ENCODE results near the gene CACNA1A.
"Not testable (repeated sequence)": the region's sequence is repeated elsewhere in the genome, so short reads cannot be mapped to it uniquely, and the experiment has no call there.

Gene CACNA1A

DNA sequence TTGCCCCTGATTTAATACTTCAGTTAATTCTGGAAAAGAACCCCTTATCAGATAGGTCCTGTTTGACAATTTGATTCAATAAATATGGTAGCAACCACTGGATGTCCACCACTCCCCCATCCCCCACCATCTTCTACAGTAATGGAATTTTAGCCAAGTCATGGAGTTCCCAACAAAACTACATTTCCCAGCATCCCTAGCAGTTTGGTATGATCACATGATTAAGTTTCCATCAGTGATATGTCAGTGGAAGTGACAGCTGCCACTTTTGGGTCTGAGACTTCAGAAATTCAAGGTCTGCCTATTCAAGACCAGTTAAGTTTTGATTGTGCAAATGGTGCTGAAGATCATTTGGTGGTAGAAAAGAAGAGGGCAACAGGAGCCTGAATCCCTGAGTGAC lies 85.5 kb downstream of the CACNA1A start:
- no peak for DNase-seq

DNA sequence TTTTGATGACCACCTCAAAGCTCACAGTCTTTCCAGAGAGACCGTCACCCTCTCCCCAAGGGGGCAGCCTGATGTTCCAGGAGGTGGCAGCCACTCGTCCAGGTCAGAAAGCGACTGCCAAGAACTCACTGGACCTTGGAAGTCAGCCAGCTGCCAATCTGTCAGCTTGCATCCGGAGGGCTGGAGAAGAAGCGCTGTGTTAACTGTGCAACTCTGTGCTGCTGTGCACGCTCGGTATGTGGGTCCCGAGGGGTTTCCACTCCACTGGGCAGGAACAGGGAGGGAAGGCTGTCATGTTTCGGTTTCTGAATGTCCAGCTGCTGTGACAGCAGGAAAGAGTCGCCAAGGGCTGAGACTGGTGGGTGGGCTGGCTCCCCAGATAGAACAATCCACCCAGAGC lies 89.2 kb downstream of the CACNA1A start:
- DNase-seq: no peak

DNA sequence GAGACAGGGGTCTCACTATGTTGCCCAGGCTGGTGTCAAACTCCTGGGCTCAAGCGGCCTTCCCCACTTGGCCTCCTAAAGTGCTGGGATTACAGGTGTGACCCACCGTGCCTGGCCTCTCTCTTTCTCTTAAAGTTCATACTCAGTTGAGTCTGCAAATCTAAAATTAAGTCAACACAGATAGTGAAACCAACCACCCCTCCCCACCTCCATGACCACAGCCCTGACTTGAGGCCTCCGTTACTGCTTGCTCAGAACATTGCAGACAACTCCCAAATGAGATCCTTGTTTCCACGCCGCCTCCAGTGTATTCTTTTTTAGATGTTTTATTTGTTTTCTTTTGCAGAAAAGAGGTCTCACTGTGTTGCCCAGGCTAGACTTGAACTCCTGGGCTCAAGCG lies 94.4 kb downstream of the CACNA1A start:
- no peak for DNase-seq

DNA sequence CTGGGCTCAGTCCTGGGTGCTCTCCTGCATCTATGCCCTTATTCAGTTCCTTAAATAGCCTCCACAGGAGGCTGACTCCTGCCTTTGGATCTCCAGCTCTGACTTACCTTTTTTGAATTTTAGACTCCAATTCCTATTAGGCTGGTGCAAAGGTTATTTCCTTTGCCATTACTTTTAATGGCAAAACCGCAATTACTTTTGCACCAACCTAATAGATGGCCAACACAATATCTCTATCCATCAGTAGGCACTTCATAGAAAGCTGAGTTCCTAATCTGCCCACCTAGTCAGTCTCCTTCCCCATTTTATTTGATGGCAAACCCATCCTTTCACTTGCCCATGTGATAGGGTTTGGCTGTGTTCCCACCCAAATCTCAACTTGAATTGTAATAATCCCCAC lies 95.3 kb downstream of the CACNA1A start:
- no peak for DNase-seq

DNA sequence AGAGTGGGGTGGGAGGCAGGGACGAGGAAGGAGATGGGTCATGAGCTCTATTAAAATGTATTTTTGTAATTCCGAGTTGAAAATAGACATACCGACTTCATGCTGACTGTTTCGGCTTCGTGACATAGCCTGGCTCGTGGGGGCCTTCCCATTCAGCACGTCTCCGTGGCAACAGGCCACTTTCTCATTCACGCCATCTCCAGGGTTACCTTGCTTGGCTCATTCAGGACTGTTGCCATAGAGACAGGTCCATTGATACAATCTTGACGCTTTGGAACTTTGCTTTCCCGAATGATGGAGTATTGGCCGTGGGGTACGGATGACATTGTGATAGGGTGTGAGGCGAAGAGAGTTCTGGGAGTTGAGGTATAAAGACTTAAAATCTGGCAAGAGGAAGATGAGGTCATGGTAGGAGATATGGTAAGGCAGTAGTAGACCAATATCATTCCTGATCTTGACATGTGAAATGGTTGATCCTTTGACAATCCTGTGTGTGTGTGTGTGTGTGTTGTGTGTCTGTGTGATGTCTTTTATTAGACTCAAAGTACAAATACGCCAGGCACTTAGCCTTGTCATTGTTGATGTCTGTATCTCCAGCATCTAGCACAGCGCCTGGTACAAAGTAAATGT lies 97.3 kb downstream of the CACNA1A start:
- DNase-seq: no peak

DNA sequence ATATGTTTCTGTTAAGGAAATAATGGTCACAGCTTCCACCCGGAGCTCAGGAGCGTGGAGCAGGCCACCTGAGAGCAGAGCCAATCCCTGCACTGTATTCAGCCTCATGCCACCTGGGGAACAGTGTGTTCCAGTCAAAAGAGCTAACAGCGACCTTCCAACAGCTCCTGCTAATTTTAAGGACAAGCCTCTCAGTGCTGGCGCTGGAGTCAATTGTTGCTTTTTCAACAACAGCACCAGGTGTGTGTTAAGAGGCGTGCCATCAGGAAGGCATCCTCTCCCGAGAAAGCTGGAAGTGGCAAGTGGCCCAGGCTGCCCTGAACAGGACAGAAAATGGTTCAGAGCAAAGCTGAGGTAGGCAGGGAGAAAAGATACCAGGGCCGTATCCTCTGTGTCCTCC lies 102.0 kb downstream of the CACNA1A start:
- DNase-seq: no peak

DNA sequence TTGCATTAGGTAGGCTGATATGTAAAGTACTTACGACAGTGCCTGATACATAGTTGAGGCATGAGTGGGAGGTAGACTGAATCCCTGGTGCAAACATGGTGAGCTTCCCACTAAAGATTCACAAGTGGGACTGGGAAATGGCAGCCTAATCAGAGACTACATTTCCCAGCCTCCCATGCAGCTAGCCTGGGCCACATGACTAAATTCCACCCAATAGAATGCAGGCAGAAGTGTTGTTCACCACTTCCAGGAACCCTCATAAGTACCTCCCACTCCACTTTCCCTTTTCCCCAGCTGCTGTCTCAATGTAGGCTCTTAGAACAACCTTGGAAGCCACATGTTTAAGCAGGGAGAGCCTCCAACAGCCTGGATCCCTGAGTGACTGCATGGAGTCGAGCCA lies 104.9 kb downstream of the CACNA1A start:
- DNase-seq: no peak

DNA sequence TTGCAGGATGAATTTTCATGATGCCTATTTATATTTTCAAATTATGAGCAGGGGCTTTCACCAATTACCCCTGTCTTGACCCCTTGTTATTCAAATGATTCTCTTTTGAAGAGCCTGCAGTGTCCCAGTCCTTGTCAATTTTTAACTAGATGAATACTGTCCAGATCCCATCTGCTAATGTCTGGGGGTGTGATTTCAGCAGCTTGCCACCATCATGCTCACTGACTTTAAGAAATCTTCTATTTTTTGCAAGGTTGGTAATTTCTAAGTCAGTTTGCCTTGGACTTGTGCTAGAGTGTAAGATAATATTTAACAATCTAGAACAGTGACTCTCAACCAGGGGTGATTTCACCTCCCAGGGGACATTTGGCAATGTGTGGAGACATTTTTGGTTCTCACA lies 106.0 kb downstream of the CACNA1A start:
- DNase-seq: no peak

DNA sequence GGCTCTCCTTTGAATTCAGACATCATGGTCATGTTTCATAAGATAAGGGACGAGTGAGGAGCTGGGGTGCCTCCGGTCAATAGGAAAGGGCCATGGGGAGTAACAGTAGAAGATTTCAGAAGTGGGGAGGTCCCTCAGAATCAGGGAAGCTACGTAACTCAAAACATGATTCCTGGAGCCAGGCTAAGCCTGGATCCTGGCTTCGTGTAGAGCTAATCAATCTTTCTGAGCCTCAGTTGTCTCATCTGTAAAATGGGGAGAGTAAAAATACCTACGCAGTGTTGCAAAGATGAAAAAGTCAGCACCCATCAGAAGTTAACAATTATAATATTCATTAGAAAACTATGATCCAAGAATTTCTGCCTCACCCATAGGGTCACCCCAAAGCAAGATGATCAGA lies 106.5 kb downstream of the CACNA1A start:
- no peak for DNase-seq

DNA sequence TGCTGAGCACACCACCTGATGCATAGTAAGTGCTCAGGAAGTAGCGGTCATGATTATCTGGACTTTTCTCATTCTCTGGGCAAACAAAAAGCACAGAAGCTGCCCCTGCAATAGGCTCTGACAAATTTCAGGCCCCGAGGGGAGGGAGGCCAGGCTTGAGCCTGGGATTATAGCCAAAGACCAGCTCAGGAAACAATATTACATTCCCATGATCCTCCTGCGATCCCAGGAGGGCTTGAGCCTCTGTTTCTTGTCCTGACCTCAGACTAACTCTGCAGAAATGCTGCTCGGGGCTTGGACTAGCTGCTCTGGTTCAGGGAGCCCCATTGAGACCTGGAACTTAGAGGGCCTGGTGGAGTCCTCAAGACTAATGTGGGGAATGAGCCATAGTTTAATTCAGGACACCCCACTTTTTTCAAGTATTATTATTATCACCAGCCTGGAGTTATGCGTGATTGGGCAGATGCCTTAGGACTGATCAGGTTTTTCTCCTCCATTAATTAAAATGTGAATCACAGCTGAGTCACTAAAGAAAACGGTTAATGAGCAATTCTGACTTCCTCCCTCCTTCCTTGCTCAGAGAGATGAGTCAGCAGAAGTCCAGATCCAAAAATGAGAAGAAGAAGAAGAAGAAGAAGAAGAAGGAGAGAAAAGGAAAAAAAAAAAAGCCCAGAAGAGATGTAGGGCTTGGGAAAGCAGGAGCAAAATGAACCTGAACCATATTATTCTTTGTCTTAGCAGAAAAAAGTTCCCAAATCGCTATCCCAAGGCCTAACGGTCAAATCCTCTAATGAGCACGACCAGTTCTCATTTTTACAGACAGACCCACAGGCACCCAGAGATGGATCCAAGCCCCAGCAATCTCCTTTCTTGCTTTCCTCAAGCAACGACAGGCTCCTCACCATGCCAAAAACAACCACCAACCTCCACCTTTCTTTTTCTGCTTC lies 107.2 kb downstream of the CACNA1A start:
- no peak for DNase-seq

DNA sequence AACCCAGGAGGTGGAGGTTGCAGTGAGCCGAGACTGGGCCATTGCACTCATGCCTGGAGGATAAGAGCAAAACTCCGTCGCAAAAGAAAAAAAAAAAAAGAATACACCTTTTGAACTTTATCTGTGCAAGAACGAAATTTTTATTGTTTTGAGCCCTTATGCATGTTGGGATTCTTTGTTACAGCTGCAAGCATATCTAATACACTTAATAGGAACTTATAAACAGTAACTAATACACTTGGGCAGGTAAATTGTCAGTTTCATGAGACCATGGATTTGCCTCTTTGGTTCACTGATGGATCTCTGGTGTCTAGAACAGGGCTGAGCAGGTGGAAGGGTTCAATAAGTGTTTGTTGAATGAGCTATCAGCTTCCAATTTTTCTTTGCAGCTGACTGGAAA lies 108.1 kb downstream of the CACNA1A start:
- DNase-seq: no peak

DNA sequence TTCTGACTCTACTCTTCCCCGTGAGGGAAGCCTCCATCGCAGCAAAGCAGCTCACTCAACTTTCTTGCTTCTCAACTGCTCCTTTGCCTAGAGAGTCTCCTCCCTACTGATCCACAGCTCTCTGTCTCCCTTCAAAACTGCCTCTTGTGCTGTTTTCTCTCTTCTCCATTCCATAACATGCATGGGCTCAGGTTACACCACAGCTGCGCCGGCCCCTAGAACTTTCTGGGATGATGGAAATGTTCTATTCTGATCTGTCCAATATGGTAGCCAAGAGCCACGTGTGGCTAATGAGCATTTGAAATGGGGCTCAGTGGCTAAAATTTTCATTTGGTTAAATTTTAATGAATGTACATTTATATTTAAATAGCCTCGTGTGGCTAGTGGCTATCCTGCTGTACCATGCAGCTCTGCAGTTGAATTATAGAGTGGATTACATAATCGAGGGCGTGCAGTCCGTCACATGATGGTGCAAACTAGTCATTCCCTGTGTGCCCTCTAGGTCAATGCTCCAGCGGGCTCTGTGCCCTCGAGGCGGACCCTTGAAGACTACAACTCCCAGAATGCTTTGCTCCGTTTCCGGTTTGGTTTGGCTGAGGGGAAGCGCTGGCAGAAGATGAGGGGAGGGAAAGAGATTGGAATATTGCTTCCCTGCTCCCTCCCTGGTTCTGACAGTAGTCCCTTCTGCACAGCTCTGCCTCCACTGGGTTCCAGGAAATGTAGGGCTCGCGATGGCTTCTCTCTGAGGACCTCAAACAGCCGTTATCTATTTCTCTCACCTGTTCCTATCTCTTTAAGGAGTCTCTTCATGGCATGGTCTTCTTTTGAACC lies 109.8 kb downstream of the CACNA1A start:
- no peak for DNase-seq

DNA sequence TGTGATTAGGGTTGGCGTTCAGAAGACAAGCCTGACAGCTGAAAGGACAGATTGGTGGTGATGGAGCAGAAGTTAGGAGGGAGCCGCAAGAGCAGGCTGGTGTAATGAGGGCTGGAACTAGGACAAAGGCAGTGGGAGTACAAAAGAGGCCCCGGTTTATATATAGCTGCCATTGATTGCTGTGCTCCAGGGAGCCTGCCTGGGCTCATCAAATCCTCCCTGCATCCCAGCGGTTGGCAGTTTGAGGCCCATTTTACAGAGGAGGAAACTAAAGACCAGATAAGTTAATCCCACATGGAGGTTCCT lies 123.7 kb downstream of the CACNA1A start:
- DNase-seq: no peak

DNA sequence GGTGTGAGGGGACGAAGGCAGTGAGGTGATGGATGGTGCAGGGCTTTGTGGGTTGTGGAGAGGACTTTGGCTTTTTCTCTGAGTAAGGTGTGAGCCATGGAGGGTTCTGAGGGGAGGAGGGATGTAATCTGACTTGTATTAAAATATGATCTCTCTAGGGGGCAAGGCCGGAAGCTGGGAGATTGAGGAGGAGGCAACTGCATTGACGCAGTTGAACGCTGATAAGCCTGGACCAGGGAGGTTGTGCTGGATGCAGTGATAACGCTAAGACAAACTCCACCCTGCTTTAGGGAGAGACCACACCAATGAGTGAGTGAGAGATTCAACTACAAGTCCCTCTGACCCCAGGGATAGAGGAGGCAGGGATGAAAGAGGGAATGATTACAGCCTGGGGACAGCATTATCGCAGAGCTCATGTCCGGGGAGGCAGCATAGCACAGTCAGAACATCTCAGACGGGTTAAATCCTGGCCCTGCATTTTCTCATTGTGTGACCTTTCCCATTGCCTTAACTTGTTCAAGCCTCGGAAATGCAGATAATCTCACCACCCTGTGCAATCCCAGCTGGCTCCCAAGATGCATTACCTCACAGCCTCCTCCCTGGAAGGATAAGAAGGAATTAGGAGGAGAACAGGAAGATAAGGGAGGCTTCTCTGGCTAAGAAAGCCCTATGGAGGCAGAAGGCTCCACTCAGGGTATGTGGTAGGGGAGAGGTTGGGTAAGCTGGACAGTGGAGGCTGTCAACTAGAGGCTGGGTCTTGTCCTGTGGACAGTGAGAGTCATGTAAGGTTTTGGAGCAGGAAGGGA lies 124.2 kb downstream of the CACNA1A start:
- DNase-seq: no peak

DNA sequence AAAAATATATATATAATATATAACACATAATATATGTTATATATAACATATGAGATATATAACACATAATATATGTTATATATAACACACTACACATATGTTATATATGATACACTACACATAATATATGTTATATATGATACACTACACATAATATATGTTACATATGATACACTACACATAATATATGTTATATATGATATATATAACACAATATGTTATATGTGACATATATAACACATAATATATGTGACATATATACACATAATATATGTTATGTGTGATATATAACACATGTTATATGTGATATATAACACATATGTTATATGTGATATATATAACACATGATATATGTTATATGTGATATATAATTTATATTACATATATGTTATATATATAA lies 129.7 kb downstream of the CACNA1A start:
- DNase-seq: no peak

DNA sequence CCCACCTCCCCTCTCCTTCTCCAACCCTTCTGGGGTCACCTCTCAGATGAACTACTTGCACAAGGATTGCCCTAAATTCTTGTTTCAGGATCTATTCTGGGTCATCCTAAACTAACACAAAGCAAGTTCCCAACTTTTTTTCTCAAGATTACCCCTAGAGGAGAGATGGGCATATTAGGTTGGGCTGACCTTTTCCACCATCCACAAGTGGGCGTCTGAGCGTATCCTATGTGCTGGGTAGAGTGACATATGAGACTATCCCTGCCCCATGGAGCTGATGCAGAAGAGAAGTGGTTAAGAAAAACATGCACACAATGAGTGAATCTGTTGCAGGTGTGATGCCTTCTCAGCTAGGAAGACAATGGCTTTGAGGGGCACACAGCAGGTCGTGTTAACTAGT lies 132.7 kb downstream of the CACNA1A start:
- no peak for DNase-seq

DNA sequence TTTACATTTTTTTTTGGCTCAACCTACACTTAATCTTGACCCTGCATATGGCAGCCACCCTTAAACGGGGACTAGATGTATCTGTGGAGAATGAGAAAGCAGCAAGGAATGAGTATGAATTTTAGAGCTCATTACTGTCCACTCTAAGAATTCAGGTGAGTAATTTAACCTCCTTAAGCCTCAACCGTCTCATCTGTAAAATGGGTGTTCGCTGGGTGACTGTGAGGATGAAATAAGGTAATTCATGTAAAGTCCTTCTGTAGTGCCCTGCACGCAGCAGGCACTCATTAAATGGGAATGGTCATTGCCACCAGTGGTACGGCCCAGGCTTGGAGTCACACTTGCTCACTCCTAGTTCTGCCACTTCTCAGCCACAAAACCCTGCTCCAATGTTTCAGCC lies 135.3 kb downstream of the CACNA1A start:
- DNase-seq: no peak

DNA sequence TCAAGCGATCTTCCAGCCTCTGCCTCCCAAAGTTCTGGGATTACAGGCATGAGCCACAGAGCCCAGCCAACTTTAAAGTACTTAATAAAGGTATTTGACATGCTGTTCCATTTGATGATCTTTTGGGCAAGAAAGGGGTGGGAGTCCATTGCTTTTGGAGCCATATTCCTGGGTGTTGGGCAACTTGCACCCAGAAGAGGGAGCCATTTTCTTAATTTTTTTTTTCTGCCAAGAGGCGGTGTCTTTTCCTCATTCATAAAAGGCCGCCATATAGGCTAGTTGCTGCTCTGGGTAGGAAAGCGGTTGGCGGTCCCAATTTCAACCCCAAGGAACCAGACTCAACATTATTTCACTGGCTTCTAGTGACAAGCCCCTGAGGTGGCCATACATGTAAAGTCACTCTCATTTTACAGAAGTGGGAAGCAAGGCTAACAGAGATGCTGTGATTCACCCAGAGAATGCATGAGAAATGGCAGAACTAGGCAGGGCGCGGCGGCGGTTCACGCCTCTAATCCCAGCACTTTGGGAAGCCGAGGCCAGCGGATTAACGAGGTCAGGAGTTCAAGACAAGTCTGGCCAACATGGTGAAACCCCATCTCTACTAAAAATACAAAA lies 139.6 kb downstream of the CACNA1A start:
- no peak for DNase-seq

DNA sequence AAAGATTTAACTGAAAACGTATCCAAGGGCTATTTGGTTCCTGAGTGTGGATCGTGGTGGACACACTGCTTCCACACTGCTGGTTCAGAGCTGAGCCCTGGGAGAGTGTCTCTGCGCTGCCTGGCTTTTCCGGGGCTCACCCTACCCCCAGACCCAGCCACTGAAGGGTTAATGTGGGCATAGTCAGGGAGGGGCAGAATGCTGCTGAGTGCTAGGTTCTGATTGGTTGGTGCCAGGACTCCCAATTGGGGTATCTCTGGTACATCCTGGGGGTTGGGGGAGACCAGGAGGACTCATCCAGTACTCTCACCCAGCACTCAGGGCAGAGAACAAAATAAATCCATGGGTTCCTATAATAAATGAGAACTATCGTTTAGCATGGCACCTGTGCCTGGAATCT lies 142.3 kb downstream of the CACNA1A start:
- no peak for DNase-seq

DNA sequence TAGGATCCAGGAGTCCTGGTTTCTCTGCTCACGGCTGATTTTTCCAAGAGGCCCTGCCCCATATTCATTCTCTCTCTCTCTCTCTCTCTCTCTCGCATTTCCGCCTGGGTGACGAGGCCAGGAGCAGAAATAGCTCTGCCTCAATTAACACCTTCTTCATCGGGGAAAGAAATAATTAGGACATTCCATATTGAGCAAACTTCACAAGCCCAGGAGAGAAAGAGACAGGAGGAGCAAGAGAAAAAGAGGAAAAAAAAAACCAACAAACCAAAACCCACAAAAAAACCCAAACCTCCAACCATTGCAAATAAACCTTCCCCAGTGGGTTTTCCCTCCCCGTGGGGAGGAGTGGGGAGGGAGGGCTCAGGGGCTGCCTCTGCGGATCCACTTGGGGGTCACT lies 143.0 kb downstream of the CACNA1A start:
- DNase-seq: no peak

DNA sequence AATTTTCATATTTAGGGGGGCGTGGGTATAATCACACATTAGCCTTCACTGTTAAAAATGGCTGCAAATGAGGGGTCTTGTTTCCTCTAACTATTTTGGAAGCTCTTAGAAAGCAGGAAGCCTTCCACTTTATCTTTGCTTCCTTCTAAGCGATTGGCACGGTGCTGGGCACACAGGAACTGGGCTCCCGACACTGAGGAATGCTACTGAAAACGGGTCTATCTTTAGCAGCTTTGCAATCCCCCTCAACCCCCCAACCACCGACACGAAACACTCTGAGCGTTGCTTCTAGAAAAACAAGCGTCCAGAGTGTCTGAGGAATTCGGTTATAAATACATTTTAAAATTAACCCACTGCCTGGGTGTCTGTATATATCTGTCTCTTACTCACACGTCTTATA lies 143.6 kb downstream of the CACNA1A start:
- no peak for DNase-seq

DNA sequence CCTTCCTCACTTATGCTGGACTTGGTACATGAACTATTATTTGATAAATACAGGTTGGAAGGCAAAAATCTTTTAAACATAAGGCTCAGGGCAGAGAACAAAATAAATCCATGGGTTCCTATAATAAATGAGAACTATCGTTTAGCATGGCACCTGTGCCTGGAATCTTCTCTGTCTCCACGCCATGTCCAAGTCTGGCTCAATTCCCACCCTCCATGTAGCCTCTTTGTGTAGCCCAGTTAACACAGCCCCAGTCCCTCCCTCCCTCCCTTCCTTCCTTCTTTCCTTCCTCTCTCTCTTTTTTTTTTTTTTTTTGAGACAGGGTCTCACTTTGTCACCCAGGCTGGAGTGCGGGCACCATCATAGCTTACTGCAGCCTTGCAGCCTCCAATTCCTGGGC lies 144.6 kb downstream of the CACNA1A start:
- DNase-seq: not testable (repeated sequence)
